Stimulated activated CD4-positive, alpha-beta T cell treated with anti-CD3 and anti-CD28 coated beads, TNF-alpha, amount 100 ng/mL, for 48 hours (primary cell): ENCODE data around the gene PLCB4.

Experiments
- DNase-seq, 3 donors: peaks; one replicate each; pipeline ENCODE4 v3.0.0-alpha.2; 2020; ENCODE audit warnings: low read depth in 3 of 3

PLCB4 gene

GRCh38 chr20:9220874-9221547 lies 152.1 kb downstream of the PLCB4 start:
- no peak for DNase-seq

- DNase-seq: no peak
These were observed 154.4 kb downstream of the PLCB4 start for GRCh38 chr20:9223296-9223695.

- DNase-seq: no peak
These were observed 157.0 kb downstream of the PLCB4 start for GRCh38 chr20:9225879-9226278.

GRCh38 chr20:9227896-9228615 lies 159.2 kb downstream of the PLCB4 start:
- no peak for DNase-seq

- no peak for DNase-seq
These were observed 160.0 kb downstream of the PLCB4 start for GRCh38 chr20:9228774-9229450.

- no peak for DNase-seq
These were observed 161.5 kb downstream of the PLCB4 start for GRCh38 chr20:9230406-9230805.

GRCh38 chr20:9233804-9234203 lies 164.9 kb downstream of the PLCB4 start:
- DNase-seq: no peak

GRCh38 chr20:9235518-9235917 lies 166.6 kb downstream of the PLCB4 start:
- DNase-seq: no peak

- DNase-seq: no peak
These were observed 167.6 kb downstream of the PLCB4 start for GRCh38 chr20:9236458-9236857.

GRCh38 chr20:9241232-9241692 lies 172.4 kb downstream of the PLCB4 start:
- DNase-seq: no peak

- DNase-seq: no peak
These were observed 173.0 kb downstream of the PLCB4 start for GRCh38 chr20:9241721-9242427.

- no peak for DNase-seq
These were observed 175.1 kb downstream of the PLCB4 start for GRCh38 chr20:9243986-9244385.

GRCh38 chr20:9244811-9245210 lies 175.9 kb downstream of the PLCB4 start:
- DNase-seq: no peak

GRCh38 chr20:9246731-9247130 lies 177.8 kb downstream of the PLCB4 start:
- no peak for DNase-seq

GRCh38 chr20:9250511-9250910 lies 181.6 kb downstream of the PLCB4 start:
- DNase-seq: no peak

GRCh38 chr20:9253006-9253539 lies 184.2 kb downstream of the PLCB4 start:
- no peak for DNase-seq

- no peak for DNase-seq
These were observed 186.3 kb downstream of the PLCB4 start for GRCh38 chr20:9255171-9255570.

- DNase-seq: no peak
These were observed 187.5 kb downstream of the PLCB4 start for GRCh38 chr20:9256393-9256792.

- no peak for DNase-seq
These were observed 190.0 kb downstream of the PLCB4 start for GRCh38 chr20:9258901-9259300.

- no peak for DNase-seq
These were observed 191.1 kb downstream of the PLCB4 start for GRCh38 chr20:9260027-9260426.

- no peak for DNase-seq
These were observed 192.9 kb downstream of the PLCB4 start for GRCh38 chr20:9261781-9262180.

- no peak for DNase-seq
These were observed 193.8 kb downstream of the PLCB4 start for GRCh38 chr20:9262653-9263194.
